K562 (cell line): ENCODE measurements around the gene NOX5. TPM values are rescaled to one million over a fixed set of nuclear protein-coding genes. Genes with fewer than 3 reads are reported as not detected.

ENCODE experiments used
- ATAC-seq: fragments of 200-7000 bp; cut with Tn5 transposase; 3 replicates; pipeline ENCODE4 v1.9.1; 2020; ENCODE audit warnings: moderate library complexity
- BruUV-seq: library from RNA; stranded (reverse); fragments of 400-500 nt; replicated peaks from 2 replicates; lab custom pipeline; 2021; lab: Mats Ljungman, UMichigan
- CTCF ChIA-PET: fragments of 300-600 bp; formaldehyde crosslinking; extraction: SDS; loops from one replicate; lab custom pipeline; 2021; ENCODE audit warnings: low intra/inter-chr PET ratio; lab: Yijun Ruan, JAX
- POLR2A ChIA-PET: fragments of 300-600, 350-650 bp; sonication (Branson Sonifier 250); formaldehyde crosslinking; extraction: SDS; loops from one replicate; lab custom pipeline; 2021; ENCODE audit warnings: antibody characterized with exemption, inconsistent platforms; lab: Yijun Ruan, JAX
- DNase-seq, 4 experiments: peaks; one replicate each; pipeline versions ENCODE4 v3.0.0 to v3.0.0-alpha.2; 2011 to 2018; ENCODE audit warnings: low spot score in 3 of 4, mixed read lengths in 3 of 4; ENCODE audit errors: extremely low read depth in 1 of 4
- FAIRE-seq: peaks from 2 replicates; lab custom pipeline; 2011; peaks lifted over from hg19 to GRCh38; lab: Jason Lieb, UNC
- H2AFZ ChIP-seq: 2 replicates; pipeline ENCODE4 v1.6.0; 2011; ENCODE audit warnings: low read depth, low read length, control low read depth, inconsistent platforms
- H3K27ac ChIP-seq: fragments of 200-600 bp; 3 replicates; pipeline ENCODE4 v1.8.0; 2011; ENCODE audit warnings: low read depth, mild to moderate bottlenecking, control low read depth, inconsistent platforms, low read length, moderate library complexity, mixed read lengths; ENCODE audit errors: extremely low read depth
- H3K27me3 ChIP-seq, 2 experiments: fragments of 300-600 bp in 1 of 2; 2 replicates in 1 of 2; 3 replicates in 1 of 2; pipeline versions ENCODE4 v1.6.0 to v1.8.0; 2011; ENCODE audit warnings: inconsistent platforms in 2 of 2, low read length in 2 of 2, mild to moderate bottlenecking in 1 of 2, mixed read lengths in 1 of 2, moderate library complexity in 1 of 2; ENCODE audit not compliant: control insufficient read depth in 2 of 2, insufficient read depth in 2 of 2
- H3K36me3 ChIP-seq: fragments of 300-600 bp; 3 replicates; pipeline ENCODE4 v1.8.0; 2011; ENCODE audit warnings: mild to moderate bottlenecking, low read length, inconsistent platforms; ENCODE audit not compliant: control insufficient read depth, insufficient read depth
- H3K4me1 ChIP-seq, 2 experiments: fragments of 200-600 bp in 1 of 2; replicated peaks in 1 of 2; 2 replicates in 1 of 2; 3 replicates in 1 of 2; pipeline versions ENCODE4 v1.5.1 to v1.8.0; 2011; ENCODE audit warnings: inconsistent platforms in 2 of 2, low read length in 2 of 2, mild to moderate bottlenecking in 1 of 2, mixed read lengths in 1 of 2, moderate library complexity in 1 of 2; ENCODE audit not compliant: control insufficient read depth in 2 of 2, insufficient read depth in 2 of 2
- H3K4me2 ChIP-seq: 2 replicates; pipeline ENCODE4 v1.6.1; 2011; ENCODE audit warnings: low read length, control low read depth, inconsistent platforms, mixed read lengths; ENCODE audit not compliant: insufficient read depth
- H3K4me3 ChIP-seq: fragments of 200-600 bp; sonication (generic), shearing (Covaris generic); 2 replicates; pipeline ENCODE4 v1.5.1; 2016; ENCODE audit warnings: control low read depth, inconsistent platforms
- H3K79me2 ChIP-seq: fragments of 200-600 bp; 3 replicates; pipeline ENCODE4 v1.8.0; 2011; ENCODE audit warnings: low read length, inconsistent platforms; ENCODE audit not compliant: control insufficient read depth, insufficient read depth
- H3K9ac ChIP-seq, 2 experiments: 2 replicates each; pipeline versions ENCODE4 v1.6.0 to v1.6.1; 2011; ENCODE audit warnings: low read depth in 2 of 2, low read length in 2 of 2, control low read depth in 1 of 2, inconsistent platforms in 1 of 2, mild to moderate bottlenecking in 1 of 2, mixed read lengths in 1 of 2; ENCODE audit not compliant: insufficient read depth in 1 of 2
- H3K9me1 ChIP-seq: one replicate; pipeline ENCODE4 v1.6.0; 2011; ENCODE audit warnings: inconsistent platforms, mild to moderate bottlenecking, low read length, moderate library complexity; ENCODE audit not compliant: control insufficient read depth, insufficient read depth
- H3K9me3 ChIP-seq: replicated peaks from 2 replicates; pipeline ENCODE4 v1.5.1; 2011; ENCODE audit warnings: low read depth, low read length, inconsistent platforms; ENCODE audit not compliant: control insufficient read depth, insufficient read depth
- H4K20me1 ChIP-seq: replicated peaks from 2 replicates; pipeline ENCODE4 v1.6.1; 2011; ENCODE audit warnings: low read length, inconsistent platforms, mixed read lengths; ENCODE audit not compliant: control insufficient read depth, insufficient read depth
- SPI1 ChIP-seq: IDR thresholded peaks from 2 replicates; pipeline ENCODE4 v1.6.1; 2011; ENCODE audit warnings: low read depth, low read length, control low read depth, borderline replicate concordance
- ZNF644 ChIP-seq: fragments of 200-800 bp; sonication (Bioruptor generic); IDR thresholded peaks from 2 replicates; pipeline ENCODE4 v1.6.1; 2016; ENCODE audit warnings: low read depth, missing genetic modification characterization, missing compliant biosample characterization
- WGBS: fragments of 100-300 bp; shearing (Covaris generic); methylation state at CpG from one replicate; pipeline ENCODE4 v1.1.6; 2016; ENCODE audit warnings: low coverage, mixed read lengths; ENCODE audit not compliant: insufficient coverage; ENCODE audit errors: missing lambda C conversion rate; 5-methylcytosine and 5-hydroxymethylcytosine counted together
- in situ Hi-C: fragments of 300-500 bp; cut with MboI; formaldehyde crosslinking; loops from 4 replicates; pipeline ENCODE4 v1.15.0; 2018; ENCODE audit warnings: inconsistent platforms, mixed read lengths
- intact Hi-C: fragments of 100-400 bp; cut with micrococcal nuclease; formaldehyde crosslinking; loops from 2 replicates; pipeline ENCODE4 v1.14.2; 2022
- polyA plus RNA-seq, 8 experiments: library from polyadenylated mRNA; depleted of rRNA in 4 of 8; stranded (reverse) in 5 of 8; unstranded in 3 of 8; fragments of >200 nt; fragmentation: Nextera tagmentation in 2 of 8; fragmentation: Illumina TruSeq in 1 of 8; extraction: Ambion mirVana in 2 of 8; extraction: Trizol in 1 of 8; gene quantifications; 2 replicates each; pipeline versions ENCODE4 v1.2.1 to v1.2.3, GENCODE V29; 2011 to 2014; ENCODE audit warnings: inconsistent platforms in 1 of 8, missing spikeins in 1 of 8
- total RNA-seq, 7 experiments: library from RNA; depleted of rRNA in 6 of 7; stranded (reverse); fragments of >200 nt in 6 of 7; fragmentation: Illumina TruSeq in 2 of 7; extraction: Trizol in 2 of 7; gene quantifications; 2 replicates each; pipeline versions ENCODE4 v1.2.1 to v1.2.3, GENCODE V29; 2011 to 2021; ENCODE audit warnings: low replicate concordance in 1 of 7
- TF ChIP-seq, protein P1 (sequence below): fragments of 450-650 bp; IDR thresholded peaks from 2 replicates; pipeline ENCODE4 v1.6.1; 2018; ENCODE audit not compliant: partially characterized antibody

NOX5 gene
- total and polyA plus RNA-seq, 9 of the 15 experiments (the other 6 are each of a cell fraction or from before 2014, with no cell fraction given) = 0.01 TPM; not detected in 8

GRCh38 chr15:69016021-69016595 is 1.6 kb downstream of the NOX5 start:
- Histone ChIP-seq H3K4me1 (peaks cover 0 to 12% of the 10 kb centered on the region in 2 experiments; a peak in 2 of 5 replicates), H4K20me1 (no peaks in the 10 kb centered on the region), H3K9ac (no peak overlapping the region), H3K36me3 (no peaks in the 10 kb centered on the region), H3K79me2 (no peaks in the 10 kb centered on the region), H3K27ac (no peak overlapping the region), H2AFZ (no peak overlapping the region), H3K9me3 (no peaks in the 10 kb centered on the region), H3K4me3 (no peak overlapping the region), H3K9me1 (no peaks in the 10 kb centered on the region), H3K4me2 (no peak overlapping the region), H3K27me3 (peaks cover 0 to 4% of the 10 kb centered on the region in 2 experiments; a peak in 1 of 5 replicates)
- ChIA-PET POLR2A (no interaction called here), CTCF (no interaction called here)
- no peak for DNase-seq
- WGBS = 46% methylated on average over 4 of the region's 5 CpGs
- TF ChIP-seq, protein P1, sequence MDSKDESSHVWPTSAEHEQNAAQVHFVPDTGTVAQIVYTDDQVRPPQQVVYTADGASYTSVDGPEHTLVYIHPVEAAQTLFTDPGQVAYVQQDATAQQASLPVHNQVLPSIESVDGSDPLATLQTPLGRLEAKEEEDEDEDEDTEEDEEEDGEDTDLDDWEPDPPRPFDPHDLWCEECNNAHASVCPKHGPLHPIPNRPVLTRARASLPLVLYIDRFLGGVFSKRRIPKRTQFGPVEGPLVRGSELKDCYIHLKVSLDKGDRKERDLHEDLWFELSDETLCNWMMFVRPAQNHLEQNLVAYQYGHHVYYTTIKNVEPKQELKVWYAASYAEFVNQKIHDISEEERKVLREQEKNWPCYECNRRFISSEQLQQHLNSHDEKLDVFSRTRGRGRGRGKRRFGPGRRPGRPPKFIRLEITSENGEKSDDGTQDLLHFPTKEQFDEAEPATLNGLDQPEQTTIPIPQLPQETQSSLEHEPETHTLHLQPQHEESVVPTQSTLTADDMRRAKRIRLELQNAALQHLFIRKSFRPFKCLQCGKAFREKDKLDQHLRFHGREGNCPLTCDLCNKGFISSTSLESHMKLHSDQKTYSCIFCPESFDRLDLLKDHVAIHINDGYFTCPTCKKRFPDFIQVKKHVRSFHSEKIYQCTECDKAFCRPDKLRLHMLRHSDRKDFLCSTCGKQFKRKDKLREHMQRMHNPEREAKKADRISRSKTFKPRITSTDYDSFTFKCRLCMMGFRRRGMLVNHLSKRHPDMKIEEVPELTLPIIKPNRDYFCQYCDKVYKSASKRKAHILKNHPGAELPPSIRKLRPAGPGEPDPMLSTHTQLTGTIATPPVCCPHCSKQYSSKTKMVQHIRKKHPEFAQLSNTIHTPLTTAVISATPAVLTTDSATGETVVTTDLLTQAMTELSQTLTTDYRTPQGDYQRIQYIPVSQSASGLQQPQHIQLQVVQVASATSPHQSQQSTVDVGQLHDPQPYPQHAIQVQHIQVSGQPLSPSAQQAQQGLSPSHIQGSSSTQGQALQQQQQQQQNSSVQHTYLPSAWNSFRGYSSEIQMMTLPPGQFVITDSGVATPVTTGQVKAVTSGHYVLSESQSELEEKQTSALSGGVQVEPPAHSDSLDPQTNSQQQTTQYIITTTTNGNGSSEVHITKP = peak; percentile 88
- no peak for TF ChIP-seq ZNF644 (tag)
- TF ChIP-seq SPI1 = peak; percentile 77; the same call in 1 of the 2 replicates
- in situ Hi-C loops = no loop called here
- no TSS peak for BruUV-seq
- no peak for ATAC-seq
- FAIRE-seq = no peak
- intact Hi-C loops = no loop called here
